ENCODE measurements around the gene NCEH1.

GRCh38 chr3:172669021-172669420 lies 41.8 kb downstream of the NCEH1 start:
- TF ChIP-seq PATZ1 (CRISPR knock-in tag; IDR thresholded peaks at IDR 0.05; ENCODE audit: borderline replicate concordance), result no peak
- no peak for TF ChIP-seq CSRNP3 (CRISPR knock-in tag; IDR thresholded peaks at IDR 0.05)
- no peak for TF ChIP-seq ZNF565 (CRISPR knock-in tag; conservative IDR thresholded peaks at IDR 0.05; ENCODE audit: low read depth)
- TF ChIP-seq CREB5 (CRISPR knock-in tag; IDR thresholded peaks at IDR 0.05; ENCODE audit: low read depth), result no peak
- TF ChIP-seq POU6F1 (CRISPR knock-in tag; IDR thresholded peaks at IDR 0.05; ENCODE audit: borderline replicate concordance, low read depth), result no peak
- no peak for TF ChIP-seq ZC3H10 (CRISPR knock-in tag; IDR thresholded peaks at IDR 0.05)
- TF ChIP-seq ZNF70 (CRISPR knock-in tag; IDR thresholded peaks at IDR 0.05), result no peak
- TF ChIP-seq ZFP3 (CRISPR knock-in tag; IDR thresholded peaks at IDR 0.05), result no peak
- no peak for TF ChIP-seq SNAI2 (CRISPR knock-in tag; IDR thresholded peaks at IDR 0.05)
- no peak for TF ChIP-seq CSDC2 (CRISPR knock-in tag; IDR thresholded peaks at IDR 0.05)
- TF ChIP-seq ZFP30 (CRISPR knock-in tag; IDR thresholded peaks at IDR 0.05), result no peak
- TF ChIP-seq ISL1 (CRISPR knock-in tag; IDR thresholded peaks at IDR 0.05), result no peak

All from SK-N-SH treated with all-trans-retinoic acid at 6 μM for 48 hours (cell line).